Activated T-helper 17 cell treated with anti-CD3 and anti-CD28 coated beads, Interleukin-2, amount 50 U/mL, for 72 hours (primary cell): Measurements from ENCODE around the gene PDE9A. TPM values are rescaled to one million over a fixed set of nuclear protein-coding genes. Genes with fewer than 3 reads are reported as not detected.
"Not testable (repeated sequence)": the region's sequence is repeated elsewhere in the genome, so short reads cannot be mapped to it uniquely, and the experiment has no call there.

Experiments
- ATAC-seq: fragments of 150-1000 bp; cut with Tn5 transposase; replicated peaks from 2 replicates; pipeline ENCODE4 v1.10.0; 2021; ENCODE audit warnings: mild to moderate bottlenecking, moderate library complexity
- H3K27ac Mint-ChIP-seq: one replicate; pipeline ENCODE4 v1.8.0; 2022; ENCODE audit warnings: mixed read lengths
- H3K27me3 Mint-ChIP-seq: one replicate; pipeline ENCODE4 v1.8.0; 2022; ENCODE audit warnings: mixed read lengths
- H3K36me3 Mint-ChIP-seq: one replicate; pipeline ENCODE4 v1.8.0; 2022; ENCODE audit warnings: low read depth, mild to moderate bottlenecking, mixed read lengths
- H3K4me1 Mint-ChIP-seq: one replicate; pipeline ENCODE4 v1.8.0; 2022; ENCODE audit warnings: mixed read lengths
- H3K4me3 Mint-ChIP-seq: one replicate; pipeline ENCODE4 v1.8.0; 2022; ENCODE audit warnings: mild to moderate bottlenecking, mixed read lengths
- H3K9me3 Mint-ChIP-seq: one replicate; pipeline ENCODE4 v1.8.0; 2022; ENCODE audit warnings: mixed read lengths
- total RNA-seq, 2 donors: library from RNA; stranded (reverse); gene quantifications; one replicate each; pipeline ENCODE4 v1.2.3, GENCODE V29; 2022

The PDE9A gene
- total RNA-seq, 2 donors from 2014 or later: 0.95 to 6.9 TPM

DNA sequence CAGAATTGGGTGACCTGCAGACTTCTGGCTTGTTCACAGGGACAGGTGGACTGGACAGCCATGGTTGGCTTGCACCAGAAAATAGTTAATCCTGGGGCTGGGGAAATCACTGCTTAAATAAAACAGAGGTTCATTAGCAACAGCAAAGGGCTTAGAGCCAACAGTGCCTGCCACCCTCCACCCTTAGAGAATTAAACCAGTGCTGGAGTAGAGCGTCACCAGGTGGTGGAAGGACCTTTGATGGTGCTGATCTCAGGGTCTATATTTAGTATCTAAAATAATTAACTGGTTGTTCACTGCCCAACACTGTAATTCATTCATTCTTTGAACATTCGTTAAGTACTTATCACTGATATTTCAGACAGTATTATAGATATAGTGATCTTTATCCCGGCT lies 34.7 kb upstream of the PDE9A start:
- peaks cover 3% of the 10 kb centered on the region for H3K27me3 Mint-ChIP-seq
- no peak overlapping the region for H3K27ac Mint-ChIP-seq
- peaks cover under 1% of the 10 kb centered on the region for H3K4me1 Mint-ChIP-seq
- no peak for ATAC-seq
- H3K36me3 Mint-ChIP-seq: no peaks in the 10 kb centered on the region
- H3K9me3 Mint-ChIP-seq: no peaks in the 10 kb centered on the region
- H3K4me3 Mint-ChIP-seq: no peak overlapping the region

DNA sequence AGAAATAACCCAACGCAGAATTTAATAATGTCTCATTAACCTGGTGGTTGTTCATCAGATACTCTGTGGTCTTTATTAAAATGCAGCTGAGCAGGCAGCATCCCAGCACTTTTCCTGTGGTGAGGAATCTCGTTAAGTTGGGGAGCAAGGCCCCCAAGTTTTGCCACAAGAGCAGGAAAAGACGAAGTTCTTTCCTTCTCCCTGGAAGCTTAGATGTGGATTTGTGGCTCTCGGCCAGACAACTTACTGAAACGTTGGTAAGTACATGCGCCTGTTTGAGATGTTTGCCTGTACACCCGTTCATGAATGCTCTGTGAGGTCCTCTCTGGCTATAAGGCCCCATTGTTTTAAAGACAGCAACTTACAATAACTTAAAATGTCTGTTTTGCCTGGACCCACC lies 34.3 kb upstream of the PDE9A start:
- Mint-ChIP-seq H3K4me3 (no peak overlapping the region), H3K27ac (no peak overlapping the region), H3K27me3 (peaks cover 3% of the 10 kb centered on the region), H3K36me3 (no peaks in the 10 kb centered on the region), H3K9me3 (no peaks in the 10 kb centered on the region), H3K4me1 (no peaks in the 10 kb centered on the region)
- ATAC-seq: no peak

DNA sequence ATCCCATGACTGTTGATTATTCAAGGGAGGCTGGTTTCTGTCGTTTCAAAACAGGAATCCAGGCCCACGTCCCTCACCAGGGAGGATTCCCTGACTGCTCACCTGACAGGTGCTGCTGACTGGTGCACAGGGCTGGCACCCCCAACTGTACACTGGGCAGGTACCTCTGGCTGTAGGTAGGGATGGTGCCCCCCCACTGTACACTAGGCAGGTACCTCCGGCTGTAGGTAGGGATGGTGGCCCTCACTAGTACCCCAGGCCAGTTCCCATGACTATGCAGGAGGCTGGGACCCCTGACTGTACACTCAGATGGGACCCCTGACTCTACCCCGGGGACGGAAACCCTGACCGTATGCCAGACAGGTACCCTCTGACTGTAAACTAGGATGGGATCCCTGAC lies 33.6 kb upstream of the PDE9A start:
- peaks cover 3% of the 10 kb centered on the region for H3K27me3 Mint-ChIP-seq

DNA sequence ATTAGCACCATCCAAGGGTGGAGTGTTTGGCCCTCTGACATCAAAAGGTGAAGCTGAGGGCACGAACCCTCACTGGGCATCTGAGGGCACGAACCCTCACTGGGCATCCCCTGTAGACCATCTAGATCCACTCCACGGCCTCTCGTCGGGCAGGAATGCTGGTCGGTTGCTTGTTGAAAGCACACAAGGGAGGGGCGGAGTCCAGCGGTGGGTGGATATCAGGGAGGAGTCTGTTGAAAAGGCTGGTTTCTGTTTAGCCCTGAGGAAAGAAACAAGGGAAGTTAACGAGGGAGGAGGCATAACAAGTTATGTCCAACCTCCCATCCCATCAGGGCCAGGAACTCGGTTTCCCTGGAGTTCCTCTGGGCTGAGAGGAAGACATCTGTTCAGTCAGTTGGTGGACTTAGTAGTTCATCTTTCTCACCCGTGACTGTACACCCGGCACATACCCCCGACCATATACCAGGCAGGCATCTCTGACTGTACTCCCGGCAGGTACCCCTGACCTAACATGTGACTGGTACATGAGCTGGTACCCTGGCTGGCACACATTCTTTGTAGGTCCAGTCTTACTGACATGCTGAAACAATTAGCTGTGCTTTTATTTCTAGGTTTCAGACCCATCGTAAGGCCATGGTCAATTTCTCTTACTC lies 32.1 kb upstream of the PDE9A start:
- Mint-ChIP-seq H3K9me3 (no peaks in the 10 kb centered on the region), H3K27me3 (peaks cover 3% of the 10 kb centered on the region), H3K4me1 (no peaks in the 10 kb centered on the region), H3K4me3 (no peak overlapping the region), H3K27ac (peak overlapping the region; percentile 30), H3K36me3 (no peaks in the 10 kb centered on the region)
- no peak for ATAC-seq

More for the DNA sequence above, 33.6 kb upstream of the PDE9A start:
- H3K4me1 Mint-ChIP-seq: no peaks in the 10 kb centered on the region
- ATAC-seq: no peak
- H3K9me3 Mint-ChIP-seq: no peaks in the 10 kb centered on the region
- no peaks in the 10 kb centered on the region for H3K36me3 Mint-ChIP-seq
- H3K27ac Mint-ChIP-seq: no peak overlapping the region
- H3K4me3 Mint-ChIP-seq: no peak overlapping the region

DNA sequence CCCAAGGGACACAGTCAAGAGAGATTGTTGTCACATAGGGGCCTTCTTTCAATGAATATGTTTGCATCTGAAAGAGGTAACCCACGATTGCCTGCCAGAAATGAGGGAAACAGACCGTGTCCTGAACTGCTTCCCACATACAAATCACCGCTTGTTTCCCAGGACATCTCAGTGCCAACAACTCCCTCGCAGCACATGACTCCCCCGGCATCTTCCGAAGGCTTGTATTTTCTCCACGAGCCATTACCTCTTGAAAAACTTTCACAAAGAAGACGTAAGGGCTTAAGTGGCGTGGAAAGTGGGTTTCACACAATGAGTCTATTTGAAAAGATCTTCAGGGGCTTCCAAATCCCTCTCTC lies 31.6 kb upstream of the PDE9A start:
- no peaks in the 10 kb centered on the region for H3K36me3 Mint-ChIP-seq
- no peaks in the 10 kb centered on the region for H3K4me1 Mint-ChIP-seq
- no peak overlapping the region for H3K4me3 Mint-ChIP-seq
- peaks cover 3% of the 10 kb centered on the region for H3K27me3 Mint-ChIP-seq
- no peak for ATAC-seq
- H3K9me3 Mint-ChIP-seq: no peaks in the 10 kb centered on the region
- H3K27ac Mint-ChIP-seq: peak overlapping the region; percentile 30

DNA sequence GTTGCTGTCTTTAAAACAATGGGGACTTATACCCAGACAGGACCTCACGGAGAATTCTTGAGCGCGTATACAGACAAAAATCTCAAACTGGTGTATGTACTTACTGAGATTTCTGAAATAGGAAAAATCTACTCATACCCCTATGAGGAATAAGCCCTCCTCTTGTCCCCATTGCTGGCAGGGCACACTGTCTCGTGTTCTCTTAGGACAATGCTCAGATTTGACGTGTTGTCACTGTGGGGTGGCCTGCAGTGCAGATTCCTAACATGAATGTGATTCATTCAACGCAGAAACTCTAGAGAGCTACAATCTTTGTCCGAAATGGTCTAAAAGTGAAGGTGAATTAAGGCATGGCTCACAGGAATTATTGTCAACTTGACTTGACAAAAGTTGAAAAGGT lies 31.1 kb upstream of the PDE9A start:
- Mint-ChIP-seq H3K27ac (peak overlapping the region; percentile 30), H3K4me1 (no peaks in the 10 kb centered on the region), H3K9me3 (no peaks in the 10 kb centered on the region), H3K4me3 (no peak overlapping the region), H3K27me3 (peaks cover 3% of the 10 kb centered on the region), H3K36me3 (no peaks in the 10 kb centered on the region)
- ATAC-seq: no peak

DNA sequence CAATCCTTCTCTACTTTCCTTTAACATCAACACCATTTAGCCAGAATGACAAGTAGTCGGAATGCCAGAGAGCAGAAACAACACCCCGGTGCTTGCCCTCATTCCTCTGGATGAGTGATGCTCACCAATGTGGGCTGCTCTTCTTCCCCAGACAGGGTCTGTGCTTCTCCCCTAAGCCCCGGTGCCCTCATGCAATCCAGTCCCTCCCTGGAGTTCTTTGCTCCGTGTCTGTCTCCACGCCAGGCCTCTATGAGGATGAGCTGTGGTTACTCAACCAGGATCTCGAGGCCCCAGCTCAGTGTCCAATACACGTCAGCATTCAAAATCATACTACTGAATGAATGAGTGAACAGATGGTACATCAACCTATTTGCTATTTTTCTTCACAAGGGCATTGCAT lies 29.7 kb upstream of the PDE9A start:
- peaks cover 3% of the 10 kb centered on the region for H3K27me3 Mint-ChIP-seq
- no peaks in the 10 kb centered on the region for H3K9me3 Mint-ChIP-seq
- H3K27ac Mint-ChIP-seq: no peak overlapping the region
- H3K4me1 Mint-ChIP-seq: no peaks in the 10 kb centered on the region
- no peak for ATAC-seq
- H3K36me3 Mint-ChIP-seq: no peaks in the 10 kb centered on the region
- no peak overlapping the region for H3K4me3 Mint-ChIP-seq

DNA sequence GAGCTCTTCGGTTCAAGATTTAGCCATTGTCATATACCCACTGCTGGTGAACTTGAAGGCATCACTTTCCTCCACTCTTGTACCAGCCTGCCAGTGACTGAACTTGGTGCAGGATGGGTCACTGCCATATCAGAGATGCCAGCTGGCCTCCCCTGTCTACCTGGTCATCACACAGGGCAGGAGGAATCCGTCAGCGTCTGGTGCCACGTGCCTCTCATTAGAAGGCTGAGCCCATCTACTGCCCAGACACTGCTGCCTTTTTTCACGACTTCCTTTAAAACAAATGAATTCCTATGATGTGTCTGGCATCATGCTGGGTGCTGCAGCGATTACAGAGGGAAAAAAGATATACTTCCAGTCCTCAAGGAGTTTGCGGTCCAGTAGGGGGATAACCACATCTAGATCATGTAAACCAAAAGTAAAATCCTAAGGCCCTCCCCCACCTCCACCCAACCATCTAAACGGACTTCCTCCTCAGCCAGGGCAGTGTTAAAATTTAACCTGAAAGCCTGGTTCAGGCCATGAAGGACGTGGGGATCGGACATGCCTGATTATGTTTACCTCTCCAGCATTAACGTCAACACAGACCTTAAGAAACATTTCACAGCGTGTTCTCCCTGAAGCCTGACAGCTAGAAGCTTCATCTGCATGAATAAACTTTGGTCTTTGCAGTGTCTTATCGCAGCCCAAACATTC lies 29.2 kb upstream of the PDE9A start:
- Mint-ChIP-seq H3K4me1 (no peaks in the 10 kb centered on the region), H3K27me3 (peaks cover 3% of the 10 kb centered on the region), H3K36me3 (no peaks in the 10 kb centered on the region), H3K4me3 (no peak overlapping the region), H3K9me3 (no peaks in the 10 kb centered on the region), H3K27ac (no peak overlapping the region)
- ATAC-seq: no peak

DNA sequence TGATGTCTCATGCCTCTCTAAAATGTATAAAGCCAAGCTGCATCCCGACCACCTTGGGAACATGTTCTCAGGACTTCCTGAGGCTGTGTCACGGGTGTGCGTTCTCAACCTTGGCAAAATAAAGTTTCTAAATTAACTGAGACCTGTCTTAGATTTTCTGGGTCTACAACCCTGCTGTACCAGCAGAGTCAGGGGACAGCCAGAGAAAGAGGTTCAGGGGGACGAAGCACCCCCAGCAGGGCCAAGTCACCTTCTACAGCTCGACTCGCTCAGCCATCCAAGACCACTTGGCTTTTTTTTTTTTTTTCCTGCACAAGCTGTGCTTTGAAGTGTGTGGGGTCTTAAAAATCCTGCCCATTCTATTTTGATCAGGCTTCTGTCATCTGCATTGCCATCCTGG lies 28.5 kb upstream of the PDE9A start:
- no peaks in the 10 kb centered on the region for H3K4me1 Mint-ChIP-seq
- no peak overlapping the region for H3K27ac Mint-ChIP-seq
- H3K4me3 Mint-ChIP-seq: no peak overlapping the region
- H3K27me3 Mint-ChIP-seq: peaks cover 3% of the 10 kb centered on the region
- no peaks in the 10 kb centered on the region for H3K36me3 Mint-ChIP-seq
- no peak for ATAC-seq
- no peaks in the 10 kb centered on the region for H3K9me3 Mint-ChIP-seq

DNA sequence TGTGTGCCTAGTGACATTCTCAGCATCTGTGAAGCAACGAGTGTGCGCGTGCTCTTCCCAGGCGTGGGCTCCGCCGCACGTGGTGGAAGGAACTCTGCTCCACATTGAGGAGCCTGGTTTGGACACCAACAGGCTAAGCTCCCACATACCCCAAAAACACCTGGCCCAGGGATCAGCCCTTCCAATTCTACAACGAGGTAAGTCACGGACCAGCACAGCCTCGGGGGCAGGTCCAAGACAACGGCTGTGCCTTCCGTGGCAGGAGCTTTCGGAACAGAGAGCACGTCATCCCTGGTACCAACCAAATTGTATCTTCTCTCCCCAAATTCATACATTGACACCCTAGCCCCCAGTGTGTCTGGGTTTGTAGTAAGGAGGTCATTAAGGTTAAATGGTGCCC lies 27.2 kb upstream of the PDE9A start:
- H3K27me3 Mint-ChIP-seq: peaks cover 3% of the 10 kb centered on the region
- no peak for ATAC-seq
- H3K27ac Mint-ChIP-seq: no peak overlapping the region
- no peaks in the 10 kb centered on the region for H3K36me3 Mint-ChIP-seq
- no peaks in the 10 kb centered on the region for H3K4me1 Mint-ChIP-seq
- no peak overlapping the region for H3K4me3 Mint-ChIP-seq
- H3K9me3 Mint-ChIP-seq: no peaks in the 10 kb centered on the region

DNA sequence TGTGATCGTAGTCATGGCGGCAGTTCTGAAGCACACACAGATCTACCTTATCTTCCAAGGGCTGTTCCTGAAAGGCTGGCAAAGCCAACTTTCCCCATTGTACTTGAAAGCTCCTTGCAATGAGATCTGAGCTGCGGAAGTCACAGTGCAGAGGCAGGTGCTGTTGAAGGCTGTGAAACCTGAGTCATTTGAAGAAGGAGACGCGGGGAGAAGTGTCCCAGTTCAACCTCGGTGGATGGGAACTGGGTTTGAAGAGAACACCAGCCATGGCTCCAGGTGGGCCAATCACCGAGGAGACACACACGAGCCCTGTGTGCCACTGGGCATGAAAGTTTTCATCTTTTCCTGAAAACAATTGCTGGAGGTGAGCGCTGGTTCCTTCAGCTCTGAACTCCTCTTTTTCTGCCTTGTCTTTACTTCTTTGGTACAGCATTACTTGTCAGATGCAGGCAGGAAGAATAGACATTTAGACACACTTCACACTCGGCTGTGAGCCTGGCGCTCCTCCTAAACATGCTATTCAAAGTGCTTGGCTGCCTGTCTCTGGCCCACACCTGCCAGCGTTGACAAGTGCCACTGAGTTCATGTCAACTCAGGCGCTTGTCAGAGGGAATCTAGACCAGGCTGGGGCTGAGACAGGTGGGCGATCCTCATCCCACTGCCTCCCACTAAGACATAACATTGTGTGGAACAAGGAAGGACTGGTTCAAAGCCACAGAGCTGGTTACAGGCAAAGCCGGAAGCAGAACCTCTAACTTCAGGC lies 25.7 kb upstream of the PDE9A start:
- ATAC-seq: no peak
- Mint-ChIP-seq H3K4me1 (no peaks in the 10 kb centered on the region), H3K27me3 (no peaks in the 10 kb centered on the region), H3K27ac (no peak overlapping the region), H3K36me3 (no peaks in the 10 kb centered on the region), H3K9me3 (no peaks in the 10 kb centered on the region), H3K4me3 (no peak overlapping the region)

DNA sequence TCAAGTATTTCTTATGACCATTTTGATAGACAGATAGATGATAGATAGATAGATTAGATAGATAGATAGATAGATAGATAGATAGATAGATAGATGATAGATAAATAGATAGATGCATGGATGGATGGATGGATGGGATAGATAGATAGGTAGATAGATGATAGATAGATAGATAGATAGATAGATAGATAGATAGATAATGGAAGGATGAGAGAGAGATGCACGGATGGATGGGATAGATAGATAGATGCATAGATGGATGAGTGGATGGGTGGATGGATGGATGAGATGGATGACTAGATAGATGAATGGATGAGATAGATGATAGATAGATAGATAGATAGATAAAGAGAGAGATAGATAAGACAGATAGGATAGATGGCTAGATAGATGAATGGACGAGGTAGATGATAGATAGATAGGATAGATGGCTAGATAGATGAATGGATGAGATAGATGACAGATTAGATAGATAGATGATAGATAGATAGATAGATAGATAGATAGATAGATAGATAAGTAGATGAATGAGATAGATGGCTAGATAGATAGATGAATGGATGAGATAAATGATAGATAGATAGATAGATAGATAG lies 24.9 kb upstream of the PDE9A start:
- not testable (repeated sequence) for H3K27ac Mint-ChIP-seq, H3K27me3 Mint-ChIP-seq, H3K9me3 Mint-ChIP-seq, H3K4me3 Mint-ChIP-seq, ATAC-seq, H3K36me3 Mint-ChIP-seq, H3K4me1 Mint-ChIP-seq

DNA sequence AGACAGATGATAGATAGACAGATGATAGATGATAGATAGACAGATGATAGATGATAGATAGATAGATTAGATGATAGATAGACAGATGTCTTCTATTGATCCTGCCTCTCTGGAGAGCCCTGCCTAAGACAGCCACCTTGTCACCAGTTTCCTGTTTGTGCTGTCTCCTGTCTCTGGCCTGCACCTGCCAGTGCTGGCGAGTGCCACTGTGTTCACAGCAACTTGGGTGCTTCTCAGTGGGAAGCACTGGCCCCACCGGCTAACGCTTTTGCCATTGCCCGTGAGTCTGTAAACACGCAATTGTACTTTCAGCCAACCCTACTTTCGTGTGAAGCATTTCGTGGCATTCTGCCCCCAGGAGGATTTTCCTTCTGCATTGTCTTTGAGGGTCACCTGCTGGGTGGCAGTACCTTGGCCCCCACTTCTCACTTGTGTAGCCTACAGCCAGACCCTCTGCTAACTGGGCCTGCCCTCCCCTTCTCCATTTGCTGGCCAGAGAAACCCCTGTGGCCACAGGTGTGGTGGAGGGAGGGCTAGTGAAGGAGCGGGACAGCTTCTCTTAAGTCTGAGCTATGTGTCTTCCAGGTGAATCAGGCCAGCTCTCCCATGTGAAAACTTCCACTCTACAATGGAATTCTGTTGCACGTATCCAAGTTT lies 23.4 kb upstream of the PDE9A start:
- Mint-ChIP-seq H3K27me3 (no peaks in the 10 kb centered on the region), H3K36me3 (no peaks in the 10 kb centered on the region), H3K4me1 (no peaks in the 10 kb centered on the region), H3K27ac (no peak overlapping the region), H3K4me3 (no peak overlapping the region), H3K9me3 (no peaks in the 10 kb centered on the region)
- ATAC-seq: no peak

DNA sequence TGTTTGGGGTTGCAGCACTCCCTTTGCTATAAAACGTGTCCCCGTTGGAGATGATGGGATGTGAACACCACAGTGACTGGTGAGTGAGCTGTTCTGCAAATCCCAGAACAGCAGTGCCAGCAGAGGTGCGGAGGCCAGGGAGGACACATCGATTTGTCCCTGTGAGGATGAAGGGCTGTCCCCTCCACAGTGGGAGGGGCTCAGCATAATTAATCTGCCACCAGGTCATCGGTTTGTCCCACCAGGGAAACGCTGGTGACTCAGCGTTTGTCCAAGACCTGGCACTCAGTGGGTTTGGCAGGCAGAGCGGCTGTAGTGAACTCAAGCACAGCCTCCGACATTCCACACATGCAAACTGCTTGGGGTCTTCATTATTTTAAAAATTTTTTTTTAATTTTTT lies 22.8 kb upstream of the PDE9A start:
- no peak for ATAC-seq
- Mint-ChIP-seq H3K27ac (no peak overlapping the region), H3K27me3 (no peaks in the 10 kb centered on the region), H3K4me1 (no peaks in the 10 kb centered on the region), H3K36me3 (no peaks in the 10 kb centered on the region), H3K4me3 (no peak overlapping the region), H3K9me3 (no peaks in the 10 kb centered on the region)
